ENCODE results near the gene LPP.

LPP gene

DNA sequence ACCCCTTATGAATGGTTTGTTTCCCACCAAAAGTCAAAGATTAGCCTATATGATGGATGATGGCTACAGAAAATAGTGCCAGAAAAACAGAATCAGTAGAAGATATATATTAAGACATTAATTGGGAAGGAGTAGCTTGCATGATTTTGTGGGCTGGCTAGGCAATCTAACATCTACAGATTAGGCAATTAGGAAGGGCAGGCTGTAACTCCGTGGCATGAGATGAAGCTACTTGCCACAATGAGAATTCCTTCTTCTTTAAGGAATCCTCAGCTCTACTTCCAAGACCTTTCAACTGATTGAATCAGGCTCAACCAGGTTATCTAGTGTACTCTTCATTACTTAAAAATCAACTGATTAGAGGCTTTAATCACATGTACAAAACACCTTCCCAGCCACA, 426.7 kb downstream of the LPP start:
- no peak for DNase-seq
- no peak overlapping the region for H2AFZ ChIP-seq (ENCODE audit: low read length)
- no peaks in the 10 kb centered on the region for H3K4me1 ChIP-seq (ENCODE audit: low read length)
- TF ChIP-seq, protein P1, sequence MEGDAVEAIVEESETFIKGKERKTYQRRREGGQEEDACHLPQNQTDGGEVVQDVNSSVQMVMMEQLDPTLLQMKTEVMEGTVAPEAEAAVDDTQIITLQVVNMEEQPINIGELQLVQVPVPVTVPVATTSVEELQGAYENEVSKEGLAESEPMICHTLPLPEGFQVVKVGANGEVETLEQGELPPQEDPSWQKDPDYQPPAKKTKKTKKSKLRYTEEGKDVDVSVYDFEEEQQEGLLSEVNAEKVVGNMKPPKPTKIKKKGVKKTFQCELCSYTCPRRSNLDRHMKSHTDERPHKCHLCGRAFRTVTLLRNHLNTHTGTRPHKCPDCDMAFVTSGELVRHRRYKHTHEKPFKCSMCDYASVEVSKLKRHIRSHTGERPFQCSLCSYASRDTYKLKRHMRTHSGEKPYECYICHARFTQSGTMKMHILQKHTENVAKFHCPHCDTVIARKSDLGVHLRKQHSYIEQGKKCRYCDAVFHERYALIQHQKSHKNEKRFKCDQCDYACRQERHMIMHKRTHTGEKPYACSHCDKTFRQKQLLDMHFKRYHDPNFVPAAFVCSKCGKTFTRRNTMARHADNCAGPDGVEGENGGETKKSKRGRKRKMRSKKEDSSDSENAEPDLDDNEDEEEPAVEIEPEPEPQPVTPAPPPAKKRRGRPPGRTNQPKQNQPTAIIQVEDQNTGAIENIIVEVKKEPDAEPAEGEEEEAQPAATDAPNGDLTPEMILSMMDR (IDR thresholded peaks at IDR 0.05; ENCODE audit: low read length): no peak
- TF ChIP-seq EZH2 (optimal IDR thresholded peaks at IDR 0.05; ENCODE audit: low read depth, low read length): no peak
- no peak for TF ChIP-seq EZH2phosphoT487 (IDR thresholded peaks at IDR 0.05; ENCODE audit: low read length)
- H3K4me2 ChIP-seq (ENCODE audit: low read depth, low read length): no peak overlapping the region
- H3K9me3 ChIP-seq (replicated peaks; ENCODE audit: insufficient read depth, low read length): no peaks in the 10 kb centered on the region
- H4K20me1 ChIP-seq (ENCODE audit: insufficient read depth, low read length): no peaks in the 10 kb centered on the region
- H3K36me3 ChIP-seq (replicated peaks; ENCODE audit: insufficient read depth, low read length): no peaks in the 10 kb centered on the region
- H3K9me2 ChIP-seq (replicated peaks; ENCODE audit: insufficient read depth, low read length): no peaks in the 10 kb centered on the region
- no peaks in the 10 kb centered on the region for H3K79me2 ChIP-seq (ENCODE audit: low read length)
- no peak overlapping the region for H3K4me3 ChIP-seq (ENCODE audit: low read length)
- H3K27ac ChIP-seq (ENCODE audit: low read length): no peak overlapping the region
- no peak overlapping the region for H3K9ac ChIP-seq (ENCODE audit: low read length)
- H3K27me3 ChIP-seq (replicated peaks; ENCODE audit: insufficient read depth, low read length): no peaks in the 10 kb centered on the region
- H3F3A ChIP-seq (ENCODE audit: insufficient read depth, low read length): no peaks in the 10 kb centered on the region

DNA sequence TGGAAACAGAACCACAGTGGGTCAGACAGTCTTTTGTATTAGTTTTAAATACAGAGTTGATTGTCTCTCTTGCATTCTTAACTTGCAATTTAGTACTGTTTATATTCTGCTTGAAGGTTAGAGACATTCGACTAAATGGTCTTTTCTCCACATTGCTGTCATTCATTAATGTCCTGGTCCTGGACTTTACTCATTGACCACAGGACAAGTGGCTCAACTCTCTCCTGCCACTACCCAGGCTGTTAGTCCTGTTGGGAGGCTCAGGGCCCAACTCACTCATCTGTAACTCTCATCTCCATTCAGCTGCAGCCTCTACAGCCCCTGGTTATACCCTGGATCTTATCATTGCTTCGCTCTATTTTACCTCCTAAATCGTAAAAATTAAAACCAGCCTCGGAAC, 427.4 kb downstream of the LPP start:
- no peak overlapping the region for H3K4me3 ChIP-seq (ENCODE audit: low read length)
- no peak overlapping the region for H3K4me2 ChIP-seq (ENCODE audit: low read depth, low read length)
- no peak overlapping the region for H3K9ac ChIP-seq (ENCODE audit: low read length)

DNA sequence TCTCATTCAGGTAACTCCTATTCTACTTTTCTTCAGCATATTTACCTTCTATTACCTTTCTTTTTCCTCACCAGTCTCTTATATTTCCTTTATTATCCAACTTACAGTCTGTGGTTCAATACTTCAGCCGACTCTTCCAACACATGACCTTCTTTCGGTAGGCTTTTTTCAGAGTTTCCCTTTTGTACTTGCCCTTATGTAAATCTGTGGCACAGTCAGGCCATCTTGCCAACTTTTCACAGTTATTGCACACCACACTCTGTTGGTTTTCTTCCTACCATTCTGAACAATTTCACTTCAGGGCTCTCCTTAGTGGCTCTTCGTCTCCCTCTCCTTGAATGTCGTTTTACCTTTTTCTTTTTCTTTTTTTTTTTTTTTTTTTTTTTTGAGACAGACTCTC, 427.8 kb downstream of the LPP start:
- H3K36me3 ChIP-seq (replicated peaks; ENCODE audit: insufficient read depth, low read length): no peaks in the 10 kb centered on the region
- no peaks in the 10 kb centered on the region for H3K4me1 ChIP-seq (ENCODE audit: low read length)
- no peaks in the 10 kb centered on the region for H3K9me2 ChIP-seq (replicated peaks; ENCODE audit: insufficient read depth, low read length)
- no peaks in the 10 kb centered on the region for H3K9me3 ChIP-seq (replicated peaks; ENCODE audit: insufficient read depth, low read length)
- TF ChIP-seq EZH2phosphoT487 (IDR thresholded peaks at IDR 0.05; ENCODE audit: low read length): no peak
- TF ChIP-seq EZH2 (optimal IDR thresholded peaks at IDR 0.05; ENCODE audit: low read depth, low read length): no peak
- TF ChIP-seq, protein P1 (IDR thresholded peaks at IDR 0.05; ENCODE audit: low read length): no peak
- H3K27me3 ChIP-seq (replicated peaks; ENCODE audit: insufficient read depth, low read length): no peaks in the 10 kb centered on the region
- H3K79me2 ChIP-seq (ENCODE audit: low read length): no peaks in the 10 kb centered on the region
- H3F3A ChIP-seq (ENCODE audit: insufficient read depth, low read length): no peaks in the 10 kb centered on the region
- no peak overlapping the region for H2AFZ ChIP-seq (ENCODE audit: low read length)
- H3K27ac ChIP-seq (ENCODE audit: low read length): no peak overlapping the region
- no peak overlapping the region for H3K9ac ChIP-seq (ENCODE audit: low read length)
- H3K4me2 ChIP-seq (ENCODE audit: low read depth, low read length): no peak overlapping the region
- no peaks in the 10 kb centered on the region for H4K20me1 ChIP-seq (ENCODE audit: insufficient read depth, low read length)
- H3K4me3 ChIP-seq (ENCODE audit: low read length): no peak overlapping the region
- DNase-seq: no peak

More for the DNA sequence above, 427.4 kb downstream of the LPP start:
- Histone ChIP-seq H3K4me1 (ENCODE audit: low read length) (no peaks in the 10 kb centered on the region), H3K9me2 (replicated peaks; ENCODE audit: insufficient read depth, low read length) (no peaks in the 10 kb centered on the region), H3K36me3 (replicated peaks; ENCODE audit: insufficient read depth, low read length) (no peaks in the 10 kb centered on the region), H3F3A (ENCODE audit: insufficient read depth, low read length) (no peaks in the 10 kb centered on the region), H3K9me3 (replicated peaks; ENCODE audit: insufficient read depth, low read length) (no peaks in the 10 kb centered on the region), H3K27ac (ENCODE audit: low read length) (no peak overlapping the region), H2AFZ (ENCODE audit: low read length) (no peak overlapping the region), H4K20me1 (ENCODE audit: insufficient read depth, low read length) (no peaks in the 10 kb centered on the region), H3K27me3 (replicated peaks; ENCODE audit: insufficient read depth, low read length) (no peaks in the 10 kb centered on the region), H3K79me2 (ENCODE audit: low read length) (no peaks in the 10 kb centered on the region)
- TF ChIP-seq EZH2phosphoT487 (IDR thresholded peaks at IDR 0.05; ENCODE audit: low read length) (no peak), EZH2 (optimal IDR thresholded peaks at IDR 0.05; ENCODE audit: low read depth, low read length) (no peak)
- TF ChIP-seq, protein P1 (IDR thresholded peaks at IDR 0.05; ENCODE audit: low read length): no peak
- no peak for DNase-seq

Data from MM.1S (cell line).